Measurements from ENCODE around the gene L3MBTL1. TPM values are rescaled to one million over a fixed set of nuclear protein-coding genes. Genes with fewer than 3 reads are reported as not detected.
A peak's percentile ranks its signal among the peaks of the same experiment; 100 is the strongest.

L3MBTL1 gene
- total and polyA plus RNA-seq, 3 donors from 2014 or later = 16.9 to 68.1 (median 64.5) TPM

GRCh38 chr20:43506238-43506637, 1.3 kb upstream of the L3MBTL1 start:
- H3K4me3 ChIP-seq = no peak overlapping the region
- DNase-seq = no peak
- H3K27ac ChIP-seq = no peak overlapping the region

GRCh38 chr20:43508106-43508505, 609 bp downstream of the L3MBTL1 start:
- no peak for TF ChIP-seq POLR2A (IDR thresholded peaks at IDR 0.05)
- TF ChIP-seq CTCF (IDR thresholded peaks at IDR 0.05) = no peak
- Histone ChIP-seq H3K9me3 (no peaks in the 10 kb centered on the region), H3K4me3 (peak overlapping the region; percentile 58 to 73), H3K27ac (no peak overlapping the region), H3K27me3 (no peaks in the 10 kb centered on the region), H3K4me1 (peaks cover 5% of the 10 kb centered on the region), H3K36me3 (ENCODE audit: low read depth, missing control alignments) (no peaks in the 10 kb centered on the region)
- intact Hi-C loops (cut with DNase I; ENCODE audit: low total_unique reads) = no loop called here
- no peak for DNase-seq
- 8 to 11% methylated on average over 9 to 22 of the region's 22 CpGs for WGBS, 2 donors

More at GRCh38 chr20:43506238-43506637, 1.3 kb upstream of the L3MBTL1 start:
- H3K4me1 ChIP-seq = peaks cover 5% of the 10 kb centered on the region
- no peak for TF ChIP-seq POLR2A (IDR thresholded peaks at IDR 0.05)
- no peak for TF ChIP-seq CTCF (IDR thresholded peaks at IDR 0.05)
- no peaks in the 10 kb centered on the region for H3K27me3 ChIP-seq
- intact Hi-C loops (cut with DNase I; ENCODE audit: low total_unique reads) = no loop called here
- 89% methylated on average over 7 of the region's 7 CpGs for WGBS, 2 donors
- no peaks in the 10 kb centered on the region for H3K36me3 ChIP-seq (ENCODE audit: low read depth, missing control alignments)
- H3K9me3 ChIP-seq = no peaks in the 10 kb centered on the region

GRCh38 chr20:43508604-43509040, 1.1 kb downstream of the L3MBTL1 start:
- peak; percentile 27 for DNase-seq
- peak overlapping the region in 1 of 2 donors; percentile 73 for H3K4me3 ChIP-seq
- 56 to 65% methylated on average over 11 of the region's 11 CpGs for WGBS, 2 donors

GRCh38 chr20:43511879-43512278, 4.4 kb downstream of the L3MBTL1 start:
- no peak overlapping the region for H3K27ac ChIP-seq
- H3K27me3 ChIP-seq = no peaks in the 10 kb centered on the region
- intact Hi-C loops (cut with DNase I; ENCODE audit: low total_unique reads) = no loop called here
- H3K4me1 ChIP-seq = peaks cover 18% of the 10 kb centered on the region
- H3K4me3 ChIP-seq = no peak overlapping the region
- DNase-seq = no peak
- TF ChIP-seq POLR2A (IDR thresholded peaks at IDR 0.05) (no peak), CTCF (IDR thresholded peaks at IDR 0.05) (no peak)
- 84 to 85% methylated on average over 1 of the region's 1 CpG for WGBS, 2 donors
- H3K9me3 ChIP-seq = no peaks in the 10 kb centered on the region
- H3K36me3 ChIP-seq (ENCODE audit: low read depth, missing control alignments) = no peaks in the 10 kb centered on the region

More at GRCh38 chr20:43508604-43509040, 1.1 kb downstream of the L3MBTL1 start:
- intact Hi-C loops (cut with DNase I; ENCODE audit: low total_unique reads) = no loop called here
- H3K9me3 ChIP-seq = no peaks in the 10 kb centered on the region
- no peaks in the 10 kb centered on the region for H3K27me3 ChIP-seq
- H3K4me1 ChIP-seq = peaks cover 11% of the 10 kb centered on the region
- H3K27ac ChIP-seq = no peak overlapping the region
- TF ChIP-seq CTCF (IDR thresholded peaks at IDR 0.05) (no peak), POLR2A (IDR thresholded peaks at IDR 0.05) (no peak)
- H3K36me3 ChIP-seq (ENCODE audit: low read depth, missing control alignments) = no peaks in the 10 kb centered on the region

- intact Hi-C loops (cut with DNase I; ENCODE audit: low total_unique reads) = no loop called here
- 31 to 57% methylated on average over 10 of the region's 10 CpGs for WGBS, 2 donors
- no peaks in the 10 kb centered on the region for H3K36me3 ChIP-seq (ENCODE audit: low read depth, missing control alignments)
- H3K4me1 ChIP-seq = peaks cover 13% of the 10 kb centered on the region
- H3K4me3 ChIP-seq = peak overlapping the region; percentile 68 to 80
- no peaks in the 10 kb centered on the region for H3K9me3 ChIP-seq
- no peak for DNase-seq
- TF ChIP-seq CTCF (IDR thresholded peaks at IDR 0.05) (no peak), POLR2A (IDR thresholded peaks at IDR 0.05) (no peak)
- no peaks in the 10 kb centered on the region for H3K27me3 ChIP-seq
- H3K27ac ChIP-seq = peak overlapping the region in 1 of 2 donors; percentile 78
These were observed 6.0 kb downstream of the L3MBTL1 start for GRCh38 chr20:43513372-43513930.

All from testis (tissue), 3 donors.